ENCODE measurements around the gene B4GALT5.

GRCh38 chr20:49696594-49696993 lies 17.1 kb downstream of the B4GALT5 start:
- no peak for TF ChIP-seq CTCF (IDR thresholded peaks at IDR 0.05)
- no peak for TF ChIP-seq POLR2A (IDR thresholded peaks at IDR 0.05)
